Middle frontal gyrus (tissue), 1 donor: ENCODE data around the gene MAP1B.
"Not testable (repeated sequence)": the region's sequence is repeated elsewhere in the genome, so short reads cannot be mapped to it uniquely, and the experiment has no call there.

ENCODE experiments used
- DNase-seq: peaks from one replicate; pipeline ENCODE4 v3.0.0-alpha.2; 2015; ENCODE audit warnings: low spot score; ENCODE audit errors: extremely low spot score

The MAP1B gene

DNA sequence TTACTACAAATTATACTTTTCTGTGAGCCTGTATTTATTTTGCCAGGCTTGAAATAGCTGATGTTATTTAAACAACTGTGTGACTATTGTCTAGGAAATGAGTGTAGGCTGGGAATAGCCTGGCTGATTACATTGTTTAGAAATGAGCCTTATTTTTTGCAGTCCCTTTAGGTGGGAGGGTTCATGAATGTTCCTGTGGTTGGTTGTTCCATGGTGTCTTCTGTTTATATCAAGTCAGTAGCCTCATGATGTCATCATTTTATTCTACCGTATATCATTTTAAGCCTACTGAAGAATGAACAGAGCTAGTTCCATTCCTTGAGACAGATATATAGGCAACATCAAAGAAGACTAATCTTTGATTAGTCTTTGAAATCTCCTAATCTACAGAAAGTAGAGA, 53.1 kb downstream of the MAP1B start:
- DNase-seq, result no peak

DNA sequence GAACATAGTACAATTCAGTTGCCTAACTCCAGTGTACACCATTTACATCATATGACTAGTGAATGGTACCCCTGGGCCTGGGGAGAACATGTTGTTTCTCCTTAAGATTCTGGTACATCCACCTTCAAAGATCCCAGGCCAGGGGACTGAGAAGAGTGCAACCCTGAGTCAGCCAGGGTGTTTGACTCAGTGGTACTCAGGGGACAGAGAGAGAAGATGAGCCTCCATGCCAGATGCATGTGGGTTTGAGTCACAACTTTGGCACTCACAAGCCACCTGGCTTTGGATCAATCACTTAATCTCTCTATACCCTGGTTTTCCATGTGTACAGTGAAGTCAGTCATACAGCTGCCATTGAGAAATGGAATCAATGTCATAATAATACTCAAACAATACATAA, 53.7 kb downstream of the MAP1B start:
- no peak for DNase-seq

DNA sequence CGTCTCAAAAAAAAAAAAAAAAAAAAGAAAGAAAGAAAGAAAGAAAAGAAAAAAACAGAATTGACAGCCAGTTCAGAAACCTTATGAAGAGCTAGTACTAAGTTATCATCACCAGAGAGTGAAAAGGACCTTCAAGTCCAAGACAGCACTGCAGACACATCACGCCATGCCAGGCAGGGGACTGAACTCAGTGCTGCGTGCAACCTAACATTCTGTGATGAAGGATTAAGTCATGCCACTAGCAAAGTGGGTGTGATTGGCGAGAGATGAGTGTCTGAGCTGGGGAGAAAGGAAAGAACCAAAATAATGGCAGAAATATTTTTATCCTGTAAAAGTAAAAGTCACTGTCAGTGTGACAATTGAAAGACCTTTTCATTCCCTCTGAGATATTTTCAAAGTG, 54.7 kb downstream of the MAP1B start:
- no peak for DNase-seq

DNA sequence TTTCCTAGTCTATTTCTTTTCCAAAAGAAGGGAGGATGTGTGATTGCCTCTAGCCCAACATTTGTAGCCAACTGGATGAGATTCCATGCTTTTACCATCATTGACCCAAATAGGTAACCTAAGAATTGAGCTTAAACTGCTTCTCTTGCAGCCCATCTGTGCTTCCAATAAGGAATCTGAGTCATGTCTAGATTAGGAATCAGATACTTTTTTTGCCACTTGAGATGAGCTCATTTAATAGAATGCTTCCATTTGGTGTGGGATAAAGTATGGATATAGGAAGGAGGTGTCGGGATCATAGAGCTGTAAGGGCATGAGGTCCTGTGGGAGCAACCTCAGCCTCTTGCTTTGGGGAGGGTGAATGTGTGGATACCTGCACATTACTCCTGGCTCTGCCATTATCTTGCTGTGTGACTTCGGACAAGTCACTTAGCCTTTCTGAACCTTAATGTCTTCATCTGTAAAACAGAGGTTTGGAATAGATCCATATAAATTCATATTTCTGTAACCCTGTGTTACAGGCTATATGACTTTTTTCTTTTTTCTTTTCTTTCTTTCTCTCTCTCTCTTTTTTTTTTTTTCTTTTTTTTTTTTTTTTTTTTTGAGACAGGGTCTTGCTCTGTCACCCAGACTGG, 56.2 kb downstream of the MAP1B start:
- DNase-seq, result no peak

DNA sequence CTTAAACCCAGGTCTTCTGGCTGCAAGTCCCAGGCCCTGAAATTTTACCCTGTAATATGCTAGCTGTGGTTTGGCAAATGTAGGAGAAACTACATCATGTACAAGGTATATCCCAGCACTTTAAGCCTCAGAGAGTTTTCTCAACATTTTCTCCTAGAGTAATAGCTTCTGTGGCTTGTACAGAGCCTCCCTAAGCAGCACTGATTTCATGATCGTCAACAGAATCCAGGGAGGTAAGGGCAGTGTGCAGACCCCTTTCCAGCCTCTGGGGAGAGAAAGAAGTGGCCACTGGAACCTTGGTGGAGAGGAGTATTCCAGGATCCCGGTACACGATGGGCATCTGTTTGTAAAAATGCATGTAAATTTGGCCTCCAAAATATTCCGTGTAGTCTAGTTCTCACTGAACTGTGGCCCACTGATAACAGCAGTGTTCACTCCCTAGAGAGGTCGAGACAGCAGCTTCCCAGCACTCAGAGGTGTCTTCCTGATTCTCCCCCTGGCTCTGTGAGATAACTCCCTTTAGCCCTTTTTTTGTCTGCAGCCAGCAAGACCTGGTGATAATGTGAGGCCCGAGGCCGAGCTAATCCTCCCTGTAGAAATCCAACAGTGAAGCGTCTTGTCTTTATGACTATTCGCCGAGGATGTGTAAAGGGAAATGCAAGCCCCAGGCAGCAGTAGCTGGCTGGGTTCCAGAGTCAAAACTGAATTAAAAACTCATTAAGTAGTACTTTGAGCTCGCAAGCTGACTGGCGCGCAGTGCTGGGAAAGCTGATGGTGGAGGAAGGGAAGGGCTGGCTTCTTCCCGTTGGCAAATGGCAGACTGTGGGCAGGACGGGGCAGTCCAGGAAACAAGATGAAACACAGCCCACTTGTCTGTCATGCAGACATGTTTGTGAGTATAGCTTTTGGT, 59.0 kb downstream of the MAP1B start:
- peak; percentile 54 for DNase-seq

DNA sequence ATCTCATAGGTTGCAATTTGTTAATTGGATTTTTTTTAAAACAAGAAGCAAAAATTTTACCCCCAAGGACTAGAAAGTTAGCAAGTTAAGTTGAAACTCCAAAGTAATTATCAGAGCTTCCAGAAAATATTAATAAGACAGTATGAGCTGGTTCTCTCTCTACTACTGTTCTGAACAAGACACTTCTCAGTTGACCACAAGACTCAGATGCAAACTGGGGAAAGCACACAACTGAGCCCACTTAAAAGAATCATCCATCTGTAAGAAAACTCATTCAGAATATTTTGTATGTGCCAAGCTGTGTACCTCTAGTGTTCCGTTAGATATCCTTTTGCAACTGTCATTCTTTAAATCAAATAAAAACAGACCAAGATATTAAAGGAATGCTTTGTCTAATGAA, 60.0 kb downstream of the MAP1B start:
- DNase-seq, result no peak

DNA sequence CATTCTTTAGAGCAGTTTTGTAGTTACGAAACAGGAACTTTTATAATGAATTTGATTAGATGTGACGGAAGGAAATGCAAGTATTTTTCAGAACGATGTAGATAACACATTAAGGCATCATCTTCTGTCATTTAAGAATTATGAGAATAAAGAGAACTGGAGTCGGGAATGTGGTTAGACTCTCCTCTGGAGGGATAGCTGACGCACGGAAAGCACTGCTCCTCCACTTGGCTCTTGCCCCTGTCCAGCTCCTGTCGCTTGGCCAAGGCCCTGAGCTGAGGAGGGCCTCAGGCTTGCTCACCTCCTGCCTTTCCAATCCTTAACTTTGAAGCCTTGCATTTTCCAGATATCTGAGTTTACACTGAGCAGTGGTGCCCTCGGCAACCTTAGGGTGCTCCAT, 60.5 kb downstream of the MAP1B start:
- DNase-seq, result no peak

DNA sequence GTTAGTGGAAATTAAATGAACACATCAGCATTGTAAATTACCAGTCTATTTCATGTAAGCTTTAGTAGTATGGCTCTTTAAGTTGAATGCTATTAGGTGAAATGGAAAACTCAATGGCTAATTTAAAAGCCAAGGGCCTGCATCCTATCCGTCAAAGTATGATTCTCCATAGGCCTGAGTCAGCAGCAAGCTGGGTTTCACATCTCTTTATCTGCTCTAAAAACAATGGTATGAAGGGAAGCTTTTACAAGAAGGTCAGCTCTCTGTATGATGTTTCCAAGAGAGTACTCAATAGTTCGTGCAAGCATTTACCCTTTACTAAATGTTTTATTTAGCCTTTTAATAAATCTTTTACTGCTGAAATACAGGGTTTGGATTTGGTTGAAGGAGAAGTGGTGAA, 62.8 kb downstream of the MAP1B start:
- DNase-seq, result no peak

DNA sequence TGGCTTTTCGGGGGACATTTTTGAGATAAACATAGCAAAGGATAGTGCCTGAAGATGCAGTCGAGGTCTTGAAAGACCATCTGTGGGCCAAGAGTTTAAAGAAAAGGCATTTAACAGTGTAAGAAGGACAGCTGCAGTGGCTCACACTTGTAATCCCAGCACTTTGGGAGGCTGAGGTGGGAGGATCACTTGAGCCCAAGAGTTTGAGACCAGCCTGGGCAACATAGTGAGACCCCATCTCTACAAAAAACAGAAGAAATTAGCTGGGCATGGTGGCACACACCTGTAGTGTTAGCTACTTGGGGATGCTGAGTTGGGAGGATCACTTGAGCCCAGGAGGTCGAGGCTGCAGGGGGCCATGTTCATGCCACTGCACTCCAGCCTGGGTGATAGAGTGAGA, 63.9 kb downstream of the MAP1B start:
- not testable (repeated sequence) for DNase-seq

DNA sequence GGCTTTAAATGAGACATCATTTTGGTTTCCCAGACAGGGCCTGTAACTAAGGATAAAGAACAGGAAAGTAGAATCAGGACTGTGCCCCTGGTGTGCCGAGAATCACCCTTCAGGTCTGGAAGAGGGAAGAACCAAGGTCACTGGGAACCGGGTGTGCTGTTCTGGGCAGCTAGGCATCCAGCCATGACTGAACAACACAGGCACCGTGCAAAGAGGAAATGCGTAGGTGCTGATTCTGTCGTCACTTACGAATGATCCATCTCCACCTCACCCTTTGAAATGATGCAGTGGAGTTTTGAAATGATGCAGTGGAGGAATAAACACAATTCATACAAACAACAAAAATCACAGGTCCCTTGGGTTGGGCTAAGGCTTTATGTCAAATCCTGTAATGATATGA, 64.4 kb downstream of the MAP1B start:
- no peak for DNase-seq

DNA sequence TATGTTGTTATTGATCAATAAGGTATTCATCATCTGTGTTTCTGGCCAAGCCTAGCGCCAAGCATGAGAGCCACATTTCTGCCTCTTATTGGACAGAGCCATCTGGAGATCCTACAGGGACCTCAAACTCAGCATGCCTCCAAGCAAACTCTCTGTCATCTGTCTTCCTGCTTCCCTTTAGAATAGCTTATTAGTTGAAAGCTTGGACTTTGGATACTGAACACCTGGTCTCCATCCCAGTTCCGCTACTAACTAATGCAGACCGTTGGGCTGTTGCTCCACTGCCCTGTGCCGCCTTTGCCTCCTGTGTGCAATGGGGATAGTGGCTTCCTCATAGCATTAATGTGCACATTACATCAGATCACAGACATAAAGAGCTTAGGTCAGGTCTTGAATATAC, 65.5 kb downstream of the MAP1B start:
- no peak for DNase-seq

DNA sequence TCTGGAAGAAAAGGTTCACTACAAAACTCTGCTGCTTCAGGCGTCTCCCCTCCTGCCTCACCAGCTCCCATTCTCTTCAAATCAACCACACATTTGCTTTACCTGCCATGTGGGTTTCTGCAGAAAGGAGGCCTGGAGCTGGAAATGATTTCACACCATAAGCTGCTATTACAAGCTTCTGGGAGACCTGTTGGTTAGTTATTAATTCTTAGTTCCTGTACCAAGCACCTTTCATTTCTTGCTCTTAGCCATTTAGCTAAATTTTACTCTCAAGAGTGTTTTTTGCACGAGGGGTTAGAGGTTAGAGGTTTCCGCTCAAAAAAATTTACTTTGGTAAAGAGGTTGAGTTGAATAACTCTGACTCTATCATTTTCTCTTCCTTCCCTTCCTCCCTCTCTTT, 70.3 kb downstream of the MAP1B start:
- DNase-seq, result no peak

DNA sequence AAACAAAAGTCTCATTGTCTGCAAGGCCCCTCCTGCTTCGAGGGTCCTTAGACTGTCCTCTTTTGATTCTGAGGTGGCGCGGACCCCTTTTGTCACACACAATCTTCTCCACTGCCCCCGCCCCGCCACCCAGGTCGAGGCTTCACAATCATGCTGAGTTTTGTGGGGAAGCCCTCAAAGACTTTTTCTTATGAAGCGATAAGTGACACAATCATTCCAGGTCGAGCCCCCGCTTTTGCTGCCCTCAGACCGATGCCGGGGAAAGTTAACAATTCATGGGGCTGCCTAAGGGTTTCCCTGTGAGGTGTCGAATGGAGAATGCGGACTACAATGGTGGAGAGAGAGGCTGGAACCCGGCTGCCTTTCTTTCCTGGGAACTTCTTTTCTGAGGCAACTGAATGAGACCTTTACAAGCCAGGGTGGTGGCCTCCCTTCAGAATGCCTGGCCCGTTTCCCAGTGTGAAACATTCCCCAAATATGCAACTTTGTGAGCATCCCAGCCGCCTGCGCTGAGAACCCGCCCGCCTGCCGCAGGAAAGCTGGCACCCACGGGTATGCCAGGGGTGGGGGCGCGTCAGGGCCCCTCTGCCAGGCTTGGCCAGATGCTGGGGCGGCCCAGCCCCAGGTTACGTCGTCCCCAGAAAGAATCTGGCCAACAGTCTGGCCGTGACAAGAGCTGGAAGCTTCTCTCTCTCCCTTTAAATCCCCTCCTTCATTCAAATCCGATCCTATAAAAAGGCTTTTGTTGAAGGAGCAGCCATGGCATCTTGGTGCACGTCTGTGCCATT, 71.9 kb downstream of the MAP1B start:
- DNase-seq, result no peak

DNA sequence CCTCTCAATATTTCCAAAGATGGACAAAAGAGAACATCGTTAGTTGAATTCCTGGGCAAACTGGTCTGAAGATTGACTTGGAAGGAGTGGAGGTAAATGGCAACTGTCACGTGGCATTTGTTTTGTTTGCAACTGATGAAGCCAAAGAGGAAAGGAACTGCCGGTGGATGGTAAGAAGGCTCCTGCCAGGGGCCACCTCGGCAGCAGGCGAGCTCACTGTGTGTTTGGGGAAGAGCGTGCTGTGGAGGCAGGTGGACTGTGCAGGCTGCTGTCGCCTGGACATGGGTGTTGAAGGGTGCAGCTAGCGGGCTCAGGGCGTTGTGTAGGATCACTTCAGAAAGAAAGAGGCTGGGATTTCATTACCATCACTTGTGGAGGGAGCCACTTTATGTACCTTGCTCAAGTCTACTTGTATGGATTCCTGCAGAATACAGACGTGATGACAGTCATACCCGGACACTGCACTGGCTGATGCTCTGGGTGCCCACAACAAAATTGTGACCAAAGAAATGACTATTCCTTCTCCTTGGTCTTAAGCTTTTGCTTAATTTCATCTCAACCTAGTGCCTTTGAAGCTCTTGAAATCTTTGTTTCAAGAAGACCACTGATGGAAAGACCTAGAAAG, 72.7 kb downstream of the MAP1B start:
- no peak for DNase-seq

DNA sequence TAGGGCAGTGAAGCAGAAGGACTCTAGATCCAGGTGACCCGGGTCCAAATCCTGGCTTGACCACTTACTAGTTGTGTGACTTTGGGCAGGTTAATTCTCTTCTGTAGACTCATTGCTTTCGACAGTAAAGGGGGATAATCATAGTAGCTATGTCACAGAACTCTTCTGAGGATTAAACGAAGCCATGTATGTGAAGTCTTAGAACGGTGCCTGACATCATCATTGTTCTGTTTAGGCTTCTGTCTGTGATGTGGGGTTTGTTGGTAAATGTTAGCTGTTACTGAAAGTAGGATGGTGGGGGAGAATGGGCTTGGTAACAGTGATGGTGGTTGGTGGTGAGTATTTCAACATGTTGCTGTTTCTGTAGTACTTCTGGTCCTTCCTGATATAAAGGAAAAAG, 73.7 kb downstream of the MAP1B start:
- DNase-seq, result no peak

DNA sequence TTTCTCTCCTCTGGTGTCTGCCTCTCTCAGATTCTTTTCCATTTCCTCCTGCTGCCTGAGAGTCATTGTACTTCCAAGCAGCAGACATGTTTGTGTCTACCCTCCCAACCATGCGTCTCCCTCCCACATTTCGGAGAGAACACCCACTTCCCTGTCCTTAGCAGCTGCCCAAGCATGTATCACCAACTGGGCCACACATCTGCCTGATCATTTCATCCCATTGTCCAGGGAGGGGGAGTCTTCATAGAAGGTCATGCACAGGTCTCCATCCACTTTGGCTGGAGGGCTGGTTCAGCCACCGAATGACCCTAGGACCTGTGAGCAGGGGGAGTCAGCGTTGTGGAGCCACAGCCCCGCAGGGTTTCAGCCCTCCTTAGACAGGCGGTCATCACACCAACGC, 75.4 kb downstream of the MAP1B start:
- no peak for DNase-seq

DNA sequence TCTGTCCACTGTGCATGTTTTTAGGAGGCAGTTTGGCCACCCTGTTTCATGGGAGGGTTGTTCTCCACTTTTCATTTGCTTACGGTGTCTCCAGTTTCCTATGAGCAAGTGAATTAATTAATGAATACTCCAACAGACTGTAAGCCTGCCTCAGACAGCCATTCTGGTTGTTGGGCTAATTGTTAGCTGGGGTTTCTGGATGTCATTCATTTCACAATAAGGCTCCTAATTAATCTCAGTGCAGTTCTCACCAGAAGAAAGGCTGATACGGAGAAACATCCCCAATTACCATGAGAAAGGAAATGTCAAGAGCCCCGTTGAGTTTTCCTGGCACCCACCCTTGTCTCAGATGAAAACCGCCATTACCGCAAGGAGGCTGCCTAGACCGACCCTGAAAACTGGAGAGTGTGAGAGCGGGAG, 75.8 kb downstream of the MAP1B start:
- DNase-seq, result no peak

DNA sequence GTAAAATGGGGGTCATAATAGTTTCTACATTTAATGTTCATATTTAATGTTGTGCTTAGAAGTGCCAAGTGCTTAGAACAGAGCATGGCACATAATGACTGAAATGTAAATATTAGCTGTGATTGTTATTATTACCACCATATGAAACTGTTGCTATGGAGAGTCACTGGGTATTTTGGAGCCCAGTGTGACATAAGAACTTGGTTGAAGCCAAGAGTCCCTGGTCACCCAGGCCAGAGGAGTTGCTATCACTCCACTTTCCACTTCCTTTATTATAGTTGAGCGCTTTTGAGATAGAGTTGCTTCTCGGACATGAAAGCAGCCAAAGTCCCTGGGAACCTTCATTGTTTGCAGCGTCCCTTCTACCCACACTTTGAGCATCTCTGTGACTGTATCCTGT, 77.1 kb downstream of the MAP1B start:
- DNase-seq, result no peak

DNA sequence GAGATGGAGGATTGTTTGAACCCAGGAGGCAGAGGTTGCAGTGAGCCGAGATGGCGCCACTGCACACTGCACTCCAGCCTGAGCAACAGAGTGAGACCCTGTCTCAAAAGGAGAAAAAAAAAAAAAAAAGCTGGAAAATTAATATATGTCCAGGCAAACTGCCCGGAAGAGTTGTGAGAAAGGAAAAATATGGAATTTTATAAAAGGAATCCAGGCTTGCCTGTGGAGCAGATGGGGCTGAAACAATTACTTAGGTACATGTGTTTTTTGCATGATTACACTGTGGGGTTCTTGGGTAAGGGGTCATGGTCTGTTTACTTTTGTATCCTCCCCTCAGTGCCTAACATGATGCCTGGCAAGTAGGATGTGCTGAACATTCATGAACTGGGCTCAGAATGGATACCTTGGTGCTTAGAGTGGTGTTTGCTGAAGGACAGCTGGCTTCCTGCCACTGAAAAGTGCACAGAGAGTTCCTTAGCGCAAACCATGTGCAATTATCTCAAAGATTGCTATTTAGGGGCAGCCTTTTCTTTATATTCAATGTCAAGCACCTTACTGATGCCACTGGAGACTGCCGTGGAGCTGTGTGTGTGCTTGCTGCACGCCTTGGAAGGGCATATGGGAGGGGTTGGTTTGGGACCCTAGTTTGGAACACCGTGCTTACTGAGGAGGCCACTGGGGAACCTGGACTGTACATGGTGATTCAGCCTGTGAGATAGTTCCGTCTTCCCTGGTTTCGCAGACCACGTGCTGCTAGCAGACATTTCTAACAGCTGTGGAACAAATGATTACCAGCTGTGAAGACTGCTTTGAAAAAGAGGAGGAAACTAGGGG, 78.4 kb downstream of the MAP1B start:
- no peak for DNase-seq

DNA sequence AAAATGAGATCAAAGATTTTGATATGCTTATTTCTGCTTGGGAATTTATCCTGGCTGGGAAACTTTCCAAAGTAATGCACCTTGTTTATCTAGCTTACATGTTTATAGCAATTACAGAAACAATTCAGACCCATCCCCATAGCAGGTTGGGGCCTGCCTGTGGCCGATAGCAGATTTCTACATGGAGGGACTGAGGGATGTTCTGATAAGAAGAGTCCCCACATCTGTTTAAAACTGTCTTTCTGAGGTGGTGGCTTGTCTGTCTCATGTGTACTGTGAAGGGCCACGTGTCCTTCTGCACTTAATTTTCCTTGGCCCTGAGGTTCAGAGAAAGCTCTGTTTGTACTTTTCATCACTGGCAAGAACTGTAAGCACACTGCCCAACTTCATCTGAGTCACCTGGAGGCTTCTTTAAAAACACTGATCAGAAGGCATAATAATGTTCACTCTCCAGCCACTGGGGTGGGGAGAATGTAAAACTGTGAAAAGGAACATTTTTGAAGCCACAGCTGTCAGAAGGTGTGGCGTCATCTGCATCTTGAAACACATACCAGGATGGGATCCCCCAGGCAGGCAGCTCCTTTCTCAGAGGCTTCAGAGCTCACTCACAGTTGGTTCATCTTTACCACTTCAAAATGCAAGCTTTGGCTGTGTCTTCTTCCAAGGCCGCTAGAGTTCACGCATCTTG, 80.3 kb downstream of the MAP1B start:
- DNase-seq, result no peak
